Prostate gland (tissue), 2 donors: ENCODE results near the gene CHCHD6. TPM values are rescaled to one million over a fixed set of nuclear protein-coding genes. Genes with fewer than 3 reads are reported as not detected.

ENCODE experiments used
- DNase-seq: peaks from one replicate; pipeline ENCODE4 v3.0.0-alpha.2; 2019; ENCODE audit warnings: low spot score
- H3K27ac ChIP-seq, 2 donors: fragments of 200-600 bp; sonication (generic); 2 replicates each; pipeline ENCODE4 v1.5.1; 2017 to 2019
- H3K27me3 ChIP-seq: fragments of 200-600 bp; sonication (generic); replicated peaks from 2 replicates; pipeline ENCODE4 v1.5.1; 2019; ENCODE audit not compliant: insufficient read depth
- H3K36me3 ChIP-seq, 2 donors: fragments of 200-600 bp; sonication (generic); 1 replicate in 1 of 2; 2 replicates in 1 of 2; pipeline versions ENCODE4 v1.5.1 to v1.8.1; 2017 to 2019
- H3K4me1 ChIP-seq: fragments of 200-600 bp; sonication (generic); replicated peaks from 2 replicates; pipeline ENCODE4 v1.5.1; 2019
- H3K4me3 ChIP-seq, 2 donors: fragments of 200-600 bp; sonication (generic); 2 replicates each; pipeline ENCODE4 v1.5.1; 2017 to 2019
- H3K9me3 ChIP-seq: fragments of 200-600 bp; sonication (generic); 2 replicates; pipeline ENCODE4 v1.5.1; 2017
- CTCF ChIP-seq, 4 experiments: fragments of 200-600 bp in 2 of 4; fragments of 450-650 bp in 2 of 4; sonication (generic) in 2 of 4; IDR thresholded peaks; 1 replicate in 3 of 4; 2 replicates in 1 of 4; pipeline ENCODE4 v1.5.1; 2016 to 2019; ENCODE audit warnings: antibody characterized with exemption in 4 of 4, mild to moderate bottlenecking in 2 of 4, moderate library complexity in 2 of 4
- POLR2A ChIP-seq: fragments of 450-650 bp; IDR thresholded peaks from one replicate; pipeline ENCODE4 v1.6.1; 2016; ENCODE audit warnings: antibody characterized with exemption, mild to moderate bottlenecking
- POLR2AphosphoS5 ChIP-seq: sonication (generic); formaldehyde crosslinking; IDR thresholded peaks from one replicate; pipeline ENCODE4 v1.6.1; 2017; ENCODE audit warnings: antibody characterized with exemption
- WGBS: methylation state at CpG from one replicate; pipeline ENCODE4 v1.1.5; 2018; 5-methylcytosine and 5-hydroxymethylcytosine counted together
- intact Hi-C: fragments of 100-400 bp; cut with DNase I; formaldehyde crosslinking; loops from one replicate; pipeline ENCODE4 v1.14.2; 2022
- total RNA-seq, 2 donors: library from RNA; depleted of rRNA; stranded (reverse); fragments of >200 nt; gene quantifications; one replicate each; pipeline ENCODE4 v1.1.0, GENCODE V29; 2016

CHCHD6 gene
- total RNA-seq, 2 donors from 2014 or later = 13.9 to 34.4 TPM

DNA sequence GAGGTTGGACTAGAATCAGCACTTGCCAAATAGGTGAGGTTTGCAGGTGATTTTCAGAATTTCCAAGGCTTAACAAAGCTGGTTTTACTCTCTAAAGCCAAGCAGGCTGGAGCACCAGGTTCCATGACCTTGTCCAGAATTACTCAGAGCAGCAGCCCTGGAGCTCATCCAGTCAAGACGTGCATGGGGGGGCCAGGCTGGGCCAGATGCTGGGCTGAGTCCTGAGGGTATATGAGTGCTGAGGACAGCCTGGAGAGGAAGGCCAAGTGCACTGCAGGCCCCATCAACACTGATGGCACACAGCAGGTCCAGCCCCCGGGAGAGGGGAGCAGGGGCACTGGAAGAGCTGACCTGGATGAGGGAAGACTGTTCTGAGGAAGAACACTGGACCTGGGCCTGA lies 46.1 kb upstream of the CHCHD6 start:
- no peaks in the 10 kb centered on the region for H3K9me3 ChIP-seq
- no peak for DNase-seq
- H3K36me3 ChIP-seq = no peaks in the 10 kb centered on the region
- intact Hi-C loops = no loop called here
- WGBS = 93% methylated on average over 2 of the region's 2 CpGs
- no peak overlapping the region for H3K4me3 ChIP-seq
- TF ChIP-seq POLR2A (no peak), CTCF (IDR thresholded peaks at IDR 0.05) (no peak), POLR2AphosphoS5 (no peak)
- H3K27ac ChIP-seq = no peak overlapping the region
- H3K4me1 ChIP-seq = no peaks in the 10 kb centered on the region
- H3K27me3 ChIP-seq = no peaks in the 10 kb centered on the region

DNA sequence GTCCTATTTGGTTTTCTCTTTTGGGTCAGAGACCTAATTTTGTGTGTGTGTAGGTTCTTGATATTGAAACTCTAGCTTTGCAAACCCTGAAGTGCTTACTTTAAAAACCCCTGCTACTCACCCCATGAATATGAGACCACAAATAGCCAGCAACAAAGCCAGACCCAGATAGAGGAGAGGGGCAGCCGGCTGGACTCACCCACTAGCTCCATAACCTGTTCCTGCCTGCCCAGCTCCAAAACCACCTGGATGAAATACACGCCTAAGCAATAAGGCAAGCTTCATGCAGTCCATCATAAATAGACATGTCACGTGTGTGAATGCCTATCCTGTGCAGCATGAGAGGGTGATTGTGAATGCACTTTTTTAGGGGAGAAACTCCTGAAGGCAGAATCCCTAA lies 45.5 kb upstream of the CHCHD6 start:
- TF ChIP-seq CTCF (IDR thresholded peaks at IDR 0.05) = no peak
- no peak for TF ChIP-seq POLR2A
- no peak for TF ChIP-seq POLR2AphosphoS5
- 94% methylated on average over 3 of the region's 3 CpGs for WGBS

GRCh38 chr3:126659915-126660886 lies 43.8 kb upstream of the CHCHD6 start:
- no peak for DNase-seq
- TF ChIP-seq POLR2AphosphoS5 (no peak), POLR2A (no peak), CTCF (IDR thresholded peaks at IDR 0.05) (no peak)
- Histone ChIP-seq H3K4me1 (no peaks in the 10 kb centered on the region), H3K4me3 (no peak overlapping the region), H3K27me3 (no peaks in the 10 kb centered on the region), H3K9me3 (no peaks in the 10 kb centered on the region), H3K27ac (no peak overlapping the region), H3K36me3 (no peaks in the 10 kb centered on the region)
- 50% methylated on average over 18 of the region's 19 CpGs for WGBS
- intact Hi-C loops = no loop called here

More for the DNA sequence above, 45.5 kb upstream of the CHCHD6 start:
- no peaks in the 10 kb centered on the region for H3K9me3 ChIP-seq
- H3K27me3 ChIP-seq = no peaks in the 10 kb centered on the region
- no peak overlapping the region for H3K27ac ChIP-seq
- no peak overlapping the region for H3K4me3 ChIP-seq
- H3K36me3 ChIP-seq = no peaks in the 10 kb centered on the region
- no peak for DNase-seq
- H3K4me1 ChIP-seq = no peaks in the 10 kb centered on the region
- intact Hi-C loops = no loop called here

GRCh38 chr3:126661532-126662364 lies 42.3 kb upstream of the CHCHD6 start:
- no peaks in the 10 kb centered on the region for H3K36me3 ChIP-seq
- H3K9me3 ChIP-seq = no peaks in the 10 kb centered on the region
- TF ChIP-seq POLR2AphosphoS5 (no peak), CTCF (IDR thresholded peaks at IDR 0.05) (no peak), POLR2A (no peak)
- DNase-seq = no peak
- intact Hi-C loops = no loop called here
- 72% methylated on average over 10 of the region's 11 CpGs for WGBS
- H3K4me1 ChIP-seq = no peaks in the 10 kb centered on the region
- no peak overlapping the region for H3K4me3 ChIP-seq
- no peak overlapping the region for H3K27ac ChIP-seq
- no peaks in the 10 kb centered on the region for H3K27me3 ChIP-seq
